ENCODE results near the gene PACSIN3.

DNA sequence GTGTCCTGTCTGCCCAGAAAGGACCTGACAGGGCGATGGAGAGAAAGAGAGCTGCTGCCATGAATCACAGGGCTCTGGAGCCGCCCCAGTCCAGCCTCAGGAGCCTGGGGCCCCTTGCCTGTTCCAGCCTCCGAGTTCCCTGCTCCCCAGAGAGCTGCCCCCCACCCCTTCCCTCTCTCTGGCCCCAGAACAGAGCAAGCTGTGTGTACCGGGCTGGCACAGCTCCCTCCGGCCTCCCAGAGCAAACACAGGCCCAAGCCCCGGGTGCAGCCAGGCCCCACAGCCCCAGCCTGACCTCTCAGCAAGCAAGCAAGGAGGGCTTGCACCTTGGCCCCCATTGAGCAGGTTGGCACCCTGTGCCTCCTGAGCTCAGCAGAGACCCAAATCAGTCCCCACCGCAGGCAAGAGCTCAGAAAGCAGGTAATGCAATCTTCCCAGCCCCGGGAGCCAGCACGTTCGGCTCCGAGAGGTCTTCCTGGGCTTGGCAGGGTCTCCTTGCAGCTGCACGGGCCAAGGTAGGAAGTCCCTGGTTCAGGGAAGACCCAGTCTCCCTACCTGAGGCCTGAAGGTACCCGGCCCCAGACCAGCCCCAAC is 1.4 kb downstream of the PACSIN3 start:
- TF ChIP-seq, protein P1, sequence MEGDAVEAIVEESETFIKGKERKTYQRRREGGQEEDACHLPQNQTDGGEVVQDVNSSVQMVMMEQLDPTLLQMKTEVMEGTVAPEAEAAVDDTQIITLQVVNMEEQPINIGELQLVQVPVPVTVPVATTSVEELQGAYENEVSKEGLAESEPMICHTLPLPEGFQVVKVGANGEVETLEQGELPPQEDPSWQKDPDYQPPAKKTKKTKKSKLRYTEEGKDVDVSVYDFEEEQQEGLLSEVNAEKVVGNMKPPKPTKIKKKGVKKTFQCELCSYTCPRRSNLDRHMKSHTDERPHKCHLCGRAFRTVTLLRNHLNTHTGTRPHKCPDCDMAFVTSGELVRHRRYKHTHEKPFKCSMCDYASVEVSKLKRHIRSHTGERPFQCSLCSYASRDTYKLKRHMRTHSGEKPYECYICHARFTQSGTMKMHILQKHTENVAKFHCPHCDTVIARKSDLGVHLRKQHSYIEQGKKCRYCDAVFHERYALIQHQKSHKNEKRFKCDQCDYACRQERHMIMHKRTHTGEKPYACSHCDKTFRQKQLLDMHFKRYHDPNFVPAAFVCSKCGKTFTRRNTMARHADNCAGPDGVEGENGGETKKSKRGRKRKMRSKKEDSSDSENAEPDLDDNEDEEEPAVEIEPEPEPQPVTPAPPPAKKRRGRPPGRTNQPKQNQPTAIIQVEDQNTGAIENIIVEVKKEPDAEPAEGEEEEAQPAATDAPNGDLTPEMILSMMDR (conservative IDR thresholded peaks at IDR 0.05): no peak
- TF ChIP-seq EZH2 (IDR thresholded peaks at IDR 0.05; ENCODE audit: low read depth): no peak
